Type B pancreatic cell (in vitro differentiated cells): ENCODE data around the gene MRPL39. TPM values are rescaled to one million over a fixed set of nuclear protein-coding genes. Genes with fewer than 3 reads are reported as not detected.

Experiments used
- DNase-seq: peaks from one replicate; pipeline ENCODE4 v3.0.0; 2021; ENCODE audit warnings: mixed read lengths; ENCODE audit not compliant: unreplicated experiment; ENCODE audit errors: extremely low spot score
- H3K27ac Mint-ChIP-seq: 2 replicates; pipeline ENCODE4 v1.8.0; 2021; ENCODE audit warnings: mild to moderate bottlenecking, mixed read lengths
- H3K27me3 Mint-ChIP-seq: 2 replicates; pipeline ENCODE4 v1.8.0; 2021; ENCODE audit warnings: mixed read lengths
- H3K36me3 Mint-ChIP-seq: 2 replicates; pipeline ENCODE4 v1.8.0; 2021; ENCODE audit warnings: mixed read lengths
- H3K4me1 Mint-ChIP-seq: one replicate; pipeline ENCODE4 v1.8.0; 2021; ENCODE audit warnings: mixed read lengths; ENCODE audit not compliant: unreplicated experiment
- H3K4me3 Mint-ChIP-seq: 2 replicates; pipeline ENCODE4 v1.8.0; 2021; ENCODE audit warnings: mild to moderate bottlenecking, mixed read lengths
- H3K9me3 Mint-ChIP-seq: 2 replicates; pipeline ENCODE4 v1.8.0; 2021; ENCODE audit warnings: mixed read lengths
- total RNA-seq: library from RNA; stranded (reverse); gene quantifications from 2 replicates; pipeline ENCODE4 v1.2.1, GENCODE V29; 2021; ENCODE audit warnings: low replicate concordance
- TF ChIP-seq, protein P1 (sequence below): fragments of 200-600 bp; sonication (generic); conservative IDR thresholded peaks from 2 replicates; pipeline ENCODE4 v1.5.0; 2021; ENCODE audit warnings: antibody characterized with exemption, mild to moderate bottlenecking

The MRPL39 gene
- total RNA-seq, 1 donor from 2014 or later = 36.3 TPM

- DNase-seq = no peak
- H3K27me3 Mint-ChIP-seq = no peaks in the 10 kb centered on the region
- TF ChIP-seq, protein P1, sequence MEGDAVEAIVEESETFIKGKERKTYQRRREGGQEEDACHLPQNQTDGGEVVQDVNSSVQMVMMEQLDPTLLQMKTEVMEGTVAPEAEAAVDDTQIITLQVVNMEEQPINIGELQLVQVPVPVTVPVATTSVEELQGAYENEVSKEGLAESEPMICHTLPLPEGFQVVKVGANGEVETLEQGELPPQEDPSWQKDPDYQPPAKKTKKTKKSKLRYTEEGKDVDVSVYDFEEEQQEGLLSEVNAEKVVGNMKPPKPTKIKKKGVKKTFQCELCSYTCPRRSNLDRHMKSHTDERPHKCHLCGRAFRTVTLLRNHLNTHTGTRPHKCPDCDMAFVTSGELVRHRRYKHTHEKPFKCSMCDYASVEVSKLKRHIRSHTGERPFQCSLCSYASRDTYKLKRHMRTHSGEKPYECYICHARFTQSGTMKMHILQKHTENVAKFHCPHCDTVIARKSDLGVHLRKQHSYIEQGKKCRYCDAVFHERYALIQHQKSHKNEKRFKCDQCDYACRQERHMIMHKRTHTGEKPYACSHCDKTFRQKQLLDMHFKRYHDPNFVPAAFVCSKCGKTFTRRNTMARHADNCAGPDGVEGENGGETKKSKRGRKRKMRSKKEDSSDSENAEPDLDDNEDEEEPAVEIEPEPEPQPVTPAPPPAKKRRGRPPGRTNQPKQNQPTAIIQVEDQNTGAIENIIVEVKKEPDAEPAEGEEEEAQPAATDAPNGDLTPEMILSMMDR = no peak
- H3K4me3 Mint-ChIP-seq = no peak overlapping the region
- no peaks in the 10 kb centered on the region for H3K36me3 Mint-ChIP-seq
- peaks cover 11% of the 10 kb centered on the region for H3K4me1 Mint-ChIP-seq
- H3K9me3 Mint-ChIP-seq = no peaks in the 10 kb centered on the region
- no peak overlapping the region for H3K27ac Mint-ChIP-seq
These were observed 37.6 kb downstream of the MRPL39 start for GRCh38 chr21:25569711-25570110.

GRCh38 chr21:25569084-25569483 is 38.2 kb downstream of the MRPL39 start:
- Mint-ChIP-seq H3K27me3 (no peaks in the 10 kb centered on the region), H3K36me3 (no peaks in the 10 kb centered on the region), H3K4me3 (no peak overlapping the region), H3K27ac (no peak overlapping the region), H3K9me3 (no peaks in the 10 kb centered on the region), H3K4me1 (peaks cover 11% of the 10 kb centered on the region)
- no peak for DNase-seq
- TF ChIP-seq, protein P1 = no peak

- peaks cover 4% of the 10 kb centered on the region for H3K4me1 Mint-ChIP-seq
- H3K27ac Mint-ChIP-seq = no peak overlapping the region
- no peaks in the 10 kb centered on the region for H3K36me3 Mint-ChIP-seq
- TF ChIP-seq, protein P1 = no peak
- no peaks in the 10 kb centered on the region for H3K9me3 Mint-ChIP-seq
- DNase-seq = no peak
- H3K27me3 Mint-ChIP-seq = peaks cover 7% of the 10 kb centered on the region
- no peak overlapping the region for H3K4me3 Mint-ChIP-seq
These were observed 39.0 kb downstream of the MRPL39 start for GRCh38 chr21:25568246-25568645.

GRCh38 chr21:25567472-25567871 is 39.8 kb downstream of the MRPL39 start:
- Mint-ChIP-seq H3K9me3 (no peaks in the 10 kb centered on the region), H3K4me3 (no peak overlapping the region), H3K27me3 (peaks cover 15% of the 10 kb centered on the region), H3K4me1 (no peaks in the 10 kb centered on the region), H3K27ac (no peak overlapping the region), H3K36me3 (peaks cover 3% of the 10 kb centered on the region)
- no peak for DNase-seq
- TF ChIP-seq, protein P1 = no peak

- Mint-ChIP-seq H3K36me3 (peaks cover 3% of the 10 kb centered on the region), H3K27ac (no peak overlapping the region), H3K4me1 (no peaks in the 10 kb centered on the region), H3K4me3 (no peak overlapping the region), H3K9me3 (no peaks in the 10 kb centered on the region), H3K27me3 (peaks cover 19% of the 10 kb centered on the region)
- no peak for DNase-seq
- TF ChIP-seq, protein P1 = no peak
These were observed 40.6 kb downstream of the MRPL39 start for GRCh38 chr21:25566645-25567044.
